Hematopoietic multipotent progenitor cell (in vitro differentiated cells): ENCODE data around the gene SPNS2. TPM values are rescaled to one million over a fixed set of nuclear protein-coding genes. Genes with fewer than 3 reads are reported as not detected.

Source experiments
- DNase-seq, 3 donors: peaks; one replicate each; pipeline ENCODE4 v3.0.0-alpha.2; 2011 to 2015; ENCODE audit warnings: low read depth in 2 of 3, low spot score in 2 of 3
- total RNA-seq: library from RNA; depleted of rRNA; stranded (reverse); fragments of >200 nt; gene quantifications from one replicate; pipeline ENCODE4 v1.2.3, GENCODE V29; 2012

The SPNS2 gene
- total RNA-seq, 1 donor = 101 TPM

DNA sequence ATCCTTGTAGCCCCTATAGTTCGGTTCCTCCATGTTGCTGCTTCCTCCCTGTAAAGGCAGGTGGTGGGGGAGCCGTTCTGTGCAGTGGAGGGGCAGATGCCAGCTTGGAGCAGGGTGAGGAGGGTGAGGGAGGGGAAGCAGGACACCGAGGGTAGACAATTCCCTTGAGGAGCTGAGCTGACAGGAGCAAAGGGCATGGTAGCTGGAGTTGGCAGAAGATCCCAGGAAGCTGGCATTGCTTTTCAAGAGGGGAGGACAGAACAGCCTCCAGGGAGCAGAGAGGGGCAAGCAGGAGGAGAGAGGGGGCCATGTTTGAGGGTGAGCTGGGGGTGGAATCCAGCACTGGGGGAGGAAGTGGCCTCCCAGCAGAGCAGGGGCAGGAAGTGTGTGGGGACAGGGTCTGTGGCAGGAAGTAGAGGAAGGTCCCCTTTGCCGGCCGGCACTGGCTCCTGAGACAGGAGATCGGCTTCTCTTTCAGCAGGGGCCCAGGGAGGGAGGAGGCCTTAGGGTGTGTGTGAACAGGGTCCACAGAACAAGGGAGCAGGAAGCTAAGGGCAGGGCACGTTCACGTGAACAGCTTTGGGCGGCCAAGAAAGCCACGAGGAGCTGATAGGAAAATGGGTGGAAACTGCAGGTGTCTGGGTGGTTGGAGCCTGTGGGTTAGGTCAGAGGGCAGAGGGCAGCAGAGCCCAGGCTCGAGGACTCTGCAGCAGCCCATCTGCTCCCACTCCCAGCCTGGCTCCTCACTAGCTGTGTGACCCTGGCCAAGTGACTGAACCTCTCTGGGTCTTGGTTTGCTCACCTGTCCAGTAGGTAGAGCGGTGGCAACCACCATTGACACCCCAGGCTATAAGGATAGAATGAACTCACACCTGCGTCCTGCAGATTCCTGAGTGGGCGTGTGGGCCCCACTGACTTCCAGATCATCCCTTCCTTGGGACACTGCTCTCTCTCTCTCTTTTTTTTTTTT is 17.5 kb upstream of the SPNS2 start:
- peak in 2 of 3 donors; percentile 42 to 55 for DNase-seq

DNA sequence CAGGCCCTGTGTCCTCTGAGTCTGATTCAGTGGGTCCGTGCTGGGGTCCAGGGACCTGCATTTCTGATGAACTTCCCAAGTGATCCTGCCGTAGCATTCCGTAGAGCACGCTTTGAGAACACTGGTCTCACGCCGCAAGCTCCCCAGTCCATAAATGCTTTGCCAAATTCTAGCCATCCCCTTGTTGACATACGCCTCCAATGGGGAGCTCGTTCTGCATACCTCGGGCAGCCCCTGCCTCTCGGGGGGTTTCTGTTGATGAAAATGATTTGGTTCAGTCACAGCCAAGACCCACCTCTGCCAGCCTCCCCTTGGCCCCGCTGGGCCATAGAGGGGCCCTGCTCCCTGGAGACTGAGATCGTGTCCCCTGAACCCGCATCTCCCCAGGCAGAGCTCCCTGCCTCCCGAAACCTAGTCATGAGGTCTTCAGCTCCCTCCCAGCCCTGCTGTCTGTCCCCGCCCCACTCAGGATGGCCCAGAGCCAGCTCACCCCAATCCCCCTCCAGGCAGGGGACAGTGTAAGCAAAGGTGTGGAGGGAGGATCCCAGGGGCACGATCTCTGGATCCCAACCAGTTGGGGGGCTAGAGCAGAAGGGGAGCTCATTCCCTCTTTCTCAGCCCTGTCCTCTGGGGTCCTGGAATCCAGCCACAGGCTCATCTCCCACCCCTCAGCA is 16.2 kb upstream of the SPNS2 start:
- no peak for DNase-seq

GRCh38 chr17:4483012-4483840 is 15.5 kb upstream of the SPNS2 start:
- no peak for DNase-seq

DNA sequence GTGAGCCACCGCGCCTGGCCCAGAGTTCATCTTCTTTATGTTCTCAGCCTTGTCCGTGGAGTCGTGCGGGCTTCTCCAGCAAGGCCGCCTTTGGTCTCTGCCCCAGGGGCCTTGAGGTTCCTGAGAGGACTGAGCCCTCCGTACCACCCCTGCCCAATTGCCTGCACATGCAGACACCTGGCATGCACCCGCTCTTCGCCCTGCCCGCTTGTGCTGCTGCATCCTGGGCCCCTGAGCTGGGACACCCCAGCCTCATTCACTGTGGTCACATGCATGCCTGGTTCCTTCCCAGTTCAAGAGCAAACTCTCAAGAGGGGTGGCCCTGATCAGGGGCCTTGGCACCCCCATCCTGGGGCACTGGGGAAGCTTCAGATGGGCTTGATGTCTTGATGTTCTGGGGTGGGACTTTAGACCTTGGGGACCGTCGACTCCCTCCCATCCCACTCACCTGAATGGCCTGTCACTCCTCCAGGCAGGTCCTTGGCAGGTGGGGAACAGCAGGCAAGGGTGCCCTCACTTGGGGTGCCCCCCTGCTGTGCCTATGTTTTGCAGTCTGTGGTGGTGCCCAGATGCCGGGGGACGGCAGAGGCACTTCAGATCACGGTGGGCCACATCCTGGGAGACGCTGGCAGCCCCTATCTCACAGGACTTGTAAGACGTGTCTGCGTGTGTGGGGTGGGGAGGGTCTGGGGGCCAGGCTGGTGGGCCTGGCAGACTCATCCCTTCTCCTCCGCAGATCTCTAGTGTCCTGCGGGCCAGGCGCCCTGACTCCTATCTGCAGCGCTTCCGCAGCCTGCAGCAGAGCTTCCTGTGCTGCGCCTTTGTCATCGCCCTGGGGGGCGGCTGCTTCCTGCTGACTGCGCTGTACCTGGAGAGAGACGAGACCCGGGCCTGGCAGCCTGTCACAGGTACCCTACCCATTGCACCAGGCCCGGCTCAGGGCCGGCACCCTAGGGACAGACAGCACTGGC is 12.7 kb upstream of the SPNS2 start:
- DNase-seq = peak in 2 of 3 donors; percentile 61 to 71

GRCh38 chr17:4487296-4487695 is 11.4 kb upstream of the SPNS2 start:
- DNase-seq = no peak

GRCh38 chr17:4487820-4488716 is 10.6 kb upstream of the SPNS2 start:
- no peak for DNase-seq

DNA sequence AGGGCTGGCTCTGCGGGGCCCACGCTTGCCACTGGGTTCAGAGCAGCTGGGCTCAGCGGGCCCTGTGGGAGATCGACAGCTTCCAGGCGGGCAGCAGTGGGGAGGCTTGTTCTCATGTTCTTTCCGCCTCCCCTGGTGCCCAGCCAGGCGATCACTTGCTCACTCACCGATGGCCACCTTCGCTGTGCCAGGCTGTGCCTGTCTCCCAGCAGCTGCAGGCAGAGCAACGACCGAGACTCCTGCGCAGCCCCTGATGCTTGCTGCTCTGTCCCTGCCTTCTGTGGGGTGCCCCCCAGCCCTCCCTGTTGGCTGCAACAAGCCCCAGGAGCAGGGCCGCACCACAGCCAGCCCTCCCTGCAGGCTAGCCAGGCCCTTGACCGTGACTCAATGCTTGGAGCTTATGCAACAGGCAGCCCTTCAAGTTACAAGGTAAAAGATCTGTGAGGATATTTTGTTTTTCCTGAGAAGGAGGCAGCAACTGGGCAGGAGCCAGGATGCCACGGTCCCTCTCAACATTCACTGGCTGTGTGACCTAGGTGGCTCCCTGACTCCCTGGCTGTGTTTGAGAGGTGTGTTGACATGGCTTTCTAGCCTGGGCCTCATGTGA is 9.6 kb upstream of the SPNS2 start:
- no peak for DNase-seq

GRCh38 chr17:4490109-4490591 is 8.5 kb upstream of the SPNS2 start:
- DNase-seq = no peak

GRCh38 chr17:4490637-4491061 is 8.0 kb upstream of the SPNS2 start:
- no peak for DNase-seq

- DNase-seq = peak in 2 of 3 donors; percentile 61 to 71
These were observed 5.7 kb upstream of the SPNS2 start for GRCh38 chr17:4492721-4493561.

DNA sequence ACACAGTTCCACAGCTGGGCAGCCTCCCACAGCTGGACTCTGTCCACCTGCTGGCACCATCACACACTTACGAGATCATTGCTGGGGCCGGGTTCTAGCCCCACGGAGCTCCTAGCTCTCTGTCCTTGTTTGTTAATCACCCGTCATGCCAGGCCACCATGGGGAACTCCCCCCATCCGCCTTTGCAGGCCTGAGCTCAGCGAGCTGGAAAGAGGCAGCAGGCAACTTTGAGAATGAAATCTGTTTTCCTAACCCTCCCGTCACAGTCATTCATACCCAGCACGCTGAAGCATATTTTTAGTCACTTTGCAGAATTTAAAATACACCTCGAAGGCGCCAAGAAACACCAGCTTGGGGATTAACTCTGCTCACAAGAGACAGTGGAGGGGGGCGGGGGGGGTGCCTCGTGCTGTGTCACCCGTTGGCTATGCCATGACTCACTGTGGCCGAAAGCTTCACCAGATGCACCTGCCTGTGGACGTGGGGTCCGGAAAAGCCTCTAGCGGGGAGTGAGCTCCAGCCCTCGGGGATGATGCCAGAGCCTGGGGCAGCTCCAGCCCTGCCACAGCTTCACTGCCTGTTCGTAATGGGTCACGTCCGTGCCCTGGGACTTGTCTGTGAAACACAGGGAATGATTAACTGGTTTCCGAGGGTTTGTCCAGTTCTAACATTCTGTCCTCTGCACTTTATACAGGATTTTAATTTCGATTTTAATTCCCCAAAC is 1.4 kb upstream of the SPNS2 start:
- no peak for DNase-seq

DNA sequence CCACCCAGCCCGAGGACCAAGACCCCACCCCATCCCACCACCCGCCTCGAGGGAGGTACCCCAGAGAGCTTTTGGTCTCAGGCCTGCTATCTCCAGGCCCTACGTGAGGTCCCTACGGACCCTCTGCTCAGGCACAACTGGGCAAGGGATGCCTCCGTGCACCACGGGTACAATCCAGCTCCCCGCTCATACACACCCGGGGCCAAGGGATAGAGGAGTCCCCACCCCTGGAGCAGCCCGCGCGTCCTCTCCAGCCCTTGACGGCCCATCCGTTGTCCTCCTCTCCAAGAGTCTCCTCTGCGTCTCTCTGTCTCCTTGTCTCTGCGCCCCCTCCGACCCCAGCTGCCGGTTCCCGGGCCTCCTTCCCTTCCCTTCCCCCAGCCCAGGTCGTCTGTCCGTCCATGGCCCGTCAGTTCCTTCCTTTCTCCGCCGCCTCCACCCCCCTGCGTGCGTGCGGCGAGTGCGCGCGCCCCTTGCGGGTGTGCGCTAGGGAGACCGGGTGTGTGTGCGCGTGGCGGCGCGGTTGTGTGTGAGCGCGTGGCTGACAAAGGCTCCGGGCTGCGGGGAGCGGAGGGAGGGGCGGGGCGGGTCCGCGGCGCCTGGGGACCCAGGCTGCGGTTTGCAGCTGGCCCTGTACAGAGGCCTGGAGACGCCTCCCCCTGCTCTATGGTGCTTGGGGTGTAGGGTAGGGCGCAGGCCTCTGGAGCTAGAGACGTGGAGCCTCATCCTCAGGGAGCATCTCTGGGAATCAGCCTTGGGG is 930 bp downstream of the SPNS2 start:
- DNase-seq = peak in 2 of 3 donors; percentile 64 to 79

- no peak for DNase-seq
These were observed 1.5 kb downstream of the SPNS2 start for GRCh38 chr17:4500191-4500571.

DNA sequence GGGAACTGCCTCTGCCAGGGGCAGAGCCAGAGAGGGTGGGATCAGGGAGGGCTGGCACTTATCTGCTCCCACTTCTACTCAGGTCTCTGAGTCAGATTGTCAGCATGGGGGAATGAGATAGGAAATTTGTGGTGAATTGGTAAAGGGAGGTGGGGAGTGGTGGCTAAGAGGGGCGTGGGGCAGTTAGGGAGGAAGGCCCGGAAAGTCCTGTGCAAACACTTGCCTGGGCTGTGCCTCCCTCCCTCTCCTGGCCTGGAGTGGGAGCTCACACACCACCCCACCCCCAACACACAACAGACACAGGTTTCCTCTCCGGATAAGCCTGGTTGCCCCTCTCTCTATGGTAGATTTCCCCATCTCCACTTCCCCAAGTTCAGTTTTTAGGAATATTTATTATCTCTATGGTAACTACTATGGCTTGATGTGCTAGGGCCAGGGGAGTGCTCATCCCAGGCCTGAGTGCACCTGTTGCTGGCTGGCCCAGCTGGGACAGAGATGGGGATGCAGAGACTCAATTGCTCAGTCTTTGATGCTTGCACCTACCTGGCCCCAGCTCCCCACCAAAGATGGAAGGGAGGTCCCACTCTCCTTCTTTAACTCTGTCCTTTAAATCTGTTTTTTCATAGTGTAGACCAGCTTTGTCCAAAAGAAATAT is 2.7 kb downstream of the SPNS2 start:
- peak in 2 of 3 donors; percentile 82 to 84 for DNase-seq

- DNase-seq = no peak
These were observed 3.9 kb downstream of the SPNS2 start for GRCh38 chr17:4502466-4503154.
